Transverse colon (tissue), 3 donors: ENCODE measurements around the gene ANTXR2.

Experiments used
- CTCF ChIP-seq, 5 experiments: fragments of 200-600 bp in 3 of 5; fragments of 450-650 bp in 2 of 5; sonication (generic) in 3 of 5; IDR thresholded peaks; 1 replicate in 2 of 5; 2 replicates in 3 of 5; pipeline ENCODE4 v1.5.1; 2016 to 2017; ENCODE audit warnings: antibody characterized with exemption in 5 of 5, inconsistent platforms in 3 of 5, mild to moderate bottlenecking in 2 of 5, moderate library complexity in 1 of 5
- POLR2A ChIP-seq: fragments of 450-650 bp; IDR thresholded peaks from one replicate; pipeline ENCODE4 v1.6.1; 2016; ENCODE audit warnings: antibody characterized with exemption, mild to moderate bottlenecking, moderate library complexity

GRCh38 chr4:79857811-79858210, 215.2 kb downstream of the ANTXR2 start:
- TF ChIP-seq POLR2A (no peak), CTCF (IDR thresholded peaks at IDR 0.05) (no peak)
